HG03439 (cell line): ENCODE measurements around the gene NTRK3.

Experiments used
- ATAC-seq: cut with Tn5 transposase; IDR thresholded peaks from one replicate; pipeline ENCODE4 v1.9.1; 2021; ENCODE audit warnings: mild to moderate bottlenecking, moderate library complexity; ENCODE audit not compliant: unreplicated experiment

The NTRK3 gene

DNA sequence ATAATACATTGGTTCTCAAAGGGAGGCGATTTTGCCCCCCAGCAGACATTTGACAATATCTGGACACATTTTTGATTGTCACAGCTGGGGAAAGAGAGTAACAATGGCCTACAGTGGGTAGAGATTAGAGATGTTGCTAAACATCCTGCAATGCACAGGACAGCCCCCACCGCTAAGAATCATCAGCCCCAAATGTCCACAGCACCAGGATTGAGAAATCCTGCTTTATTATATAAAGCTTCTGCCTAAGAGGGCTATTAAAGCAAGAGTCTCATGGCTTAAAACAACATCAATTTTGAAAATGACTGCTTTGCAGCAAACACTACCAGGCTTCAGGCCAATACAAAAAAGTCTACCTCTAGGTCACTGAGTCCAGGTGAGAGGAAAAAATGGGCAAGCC, 68.2 kb downstream of the NTRK3 start:
- no peak for ATAC-seq

GRCh38 chr15:88187195-88187594, 69.3 kb downstream of the NTRK3 start:
- no peak for ATAC-seq

DNA sequence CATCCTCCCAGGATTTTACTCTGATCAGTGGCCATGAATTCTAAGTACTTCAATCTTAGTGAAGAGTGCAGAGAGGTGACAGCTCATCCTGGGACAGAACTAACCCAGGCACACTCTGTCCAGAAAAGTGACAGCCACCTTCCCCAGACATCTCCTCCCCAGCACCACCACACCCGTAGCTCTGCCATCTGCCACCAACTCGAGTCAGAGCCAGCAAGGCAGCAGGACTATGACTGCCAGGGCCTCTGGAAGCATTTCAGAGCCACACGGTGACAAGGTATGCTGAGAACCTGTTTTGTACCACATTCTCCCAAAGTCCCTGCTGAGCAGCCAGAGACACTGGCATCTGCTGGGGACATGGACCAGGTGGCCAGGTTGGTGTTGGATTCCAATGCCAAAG, 71.0 kb downstream of the NTRK3 start:
- ATAC-seq = no peak

GRCh38 chr15:88181613-88182012, 74.9 kb downstream of the NTRK3 start:
- no peak for ATAC-seq

GRCh38 chr15:88179562-88179961, 77.0 kb downstream of the NTRK3 start:
- no peak for ATAC-seq

- no peak for ATAC-seq
Measured at GRCh38 chr15:88178631-88179030, 77.9 kb downstream of the NTRK3 start.

DNA sequence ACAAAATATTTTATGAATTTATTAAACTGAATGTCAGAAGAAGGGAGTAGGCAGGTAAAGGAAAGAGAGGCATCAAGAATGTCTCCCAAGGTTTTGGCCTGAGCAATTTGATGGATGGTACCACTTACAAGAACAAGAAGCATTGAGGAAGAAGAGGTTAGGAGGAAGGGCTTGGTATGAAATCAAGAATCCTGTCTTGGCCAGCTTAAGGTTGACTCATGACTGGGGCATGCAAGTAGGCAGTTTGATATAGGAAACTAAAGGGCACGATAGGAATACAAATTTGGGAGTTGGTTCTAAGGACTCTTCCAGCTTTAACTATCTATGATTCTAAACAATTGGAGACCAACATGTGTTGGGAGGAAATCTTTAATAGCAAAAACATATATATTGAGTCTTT, 79.1 kb downstream of the NTRK3 start:
- no peak for ATAC-seq

DNA sequence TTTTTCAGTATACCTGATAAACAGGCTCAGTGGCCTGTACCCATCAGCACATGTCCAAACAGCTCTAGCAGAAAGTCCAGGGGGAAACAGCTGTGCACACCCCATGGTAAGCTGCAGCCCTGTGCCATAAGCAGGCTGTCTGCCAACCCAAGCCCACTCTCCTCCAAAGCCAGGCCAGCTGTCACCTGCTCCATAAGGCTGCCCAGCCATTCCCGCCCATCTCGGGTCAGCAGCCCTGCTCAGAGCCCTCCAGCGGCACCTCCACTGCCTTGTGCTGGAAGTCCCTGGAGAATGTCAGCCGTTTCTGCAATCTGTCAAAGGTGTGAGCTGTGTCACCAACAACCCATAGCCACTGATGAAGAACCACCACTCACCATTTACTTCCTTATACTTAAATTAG, 82.0 kb downstream of the NTRK3 start:
- no peak for ATAC-seq

GRCh38 chr15:88166082-88166993, 90.2 kb downstream of the NTRK3 start:
- no peak for ATAC-seq

DNA sequence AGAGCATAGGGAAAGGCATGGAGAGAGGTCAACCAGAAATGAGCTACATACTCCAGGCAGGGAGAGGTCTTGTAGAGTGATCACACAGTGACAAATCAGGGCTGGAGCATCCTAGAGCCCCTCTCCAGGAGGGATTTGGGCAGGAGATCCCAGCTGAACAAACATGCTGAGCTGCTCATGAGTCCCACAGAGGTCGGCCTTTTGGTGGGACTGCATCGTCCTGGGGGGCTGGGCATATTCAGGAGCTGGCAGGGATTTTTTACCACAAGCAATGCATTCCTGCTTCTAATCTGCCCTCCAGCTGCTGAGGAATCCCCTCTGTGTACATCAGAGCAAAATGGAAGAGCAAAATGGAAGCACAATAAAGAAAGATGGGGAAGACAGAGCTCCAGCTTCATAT, 94.9 kb downstream of the NTRK3 start:
- no peak for ATAC-seq

DNA sequence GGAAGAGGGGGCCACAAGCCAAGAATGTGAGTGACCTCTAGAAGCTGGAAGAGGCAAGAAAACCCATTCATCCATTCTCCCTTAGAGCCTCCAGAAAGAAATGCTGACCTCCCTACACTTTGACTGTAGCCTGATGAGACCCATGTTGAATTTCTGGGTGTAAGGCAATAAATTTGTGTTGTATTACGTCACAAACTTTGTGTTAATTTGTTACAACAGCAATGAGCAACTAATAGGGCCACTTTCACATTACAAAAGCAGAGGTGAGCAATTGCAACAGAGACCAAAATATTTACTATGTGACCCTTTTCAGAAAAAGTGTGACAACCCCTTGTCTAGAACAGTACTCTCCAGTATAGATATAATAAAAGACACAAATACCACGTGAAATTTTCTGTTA, 101.2 kb downstream of the NTRK3 start:
- ATAC-seq = no peak

GRCh38 chr15:88152672-88153071, 103.9 kb downstream of the NTRK3 start:
- ATAC-seq = no peak

DNA sequence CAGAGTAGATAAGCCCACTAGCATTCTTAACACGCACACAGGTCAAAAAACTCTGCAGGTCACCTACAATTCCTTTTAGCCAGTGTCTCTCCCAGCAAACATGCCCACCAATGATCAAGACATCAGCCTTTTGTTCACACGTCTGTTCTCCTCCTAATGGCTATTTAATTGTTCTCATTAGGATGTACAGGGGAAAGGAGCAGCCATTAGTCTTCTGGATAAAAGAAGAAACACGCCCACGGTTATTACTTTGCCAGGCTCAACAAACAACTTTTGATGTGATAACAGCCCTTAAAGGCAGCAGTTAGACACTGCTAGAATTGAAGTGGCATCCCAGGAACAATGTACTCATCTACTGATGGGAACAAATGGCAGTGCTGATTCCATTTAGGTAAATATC, 108.8 kb downstream of the NTRK3 start:
- ATAC-seq = no peak

GRCh38 chr15:88144921-88145653, 111.5 kb downstream of the NTRK3 start:
- ATAC-seq = no peak

DNA sequence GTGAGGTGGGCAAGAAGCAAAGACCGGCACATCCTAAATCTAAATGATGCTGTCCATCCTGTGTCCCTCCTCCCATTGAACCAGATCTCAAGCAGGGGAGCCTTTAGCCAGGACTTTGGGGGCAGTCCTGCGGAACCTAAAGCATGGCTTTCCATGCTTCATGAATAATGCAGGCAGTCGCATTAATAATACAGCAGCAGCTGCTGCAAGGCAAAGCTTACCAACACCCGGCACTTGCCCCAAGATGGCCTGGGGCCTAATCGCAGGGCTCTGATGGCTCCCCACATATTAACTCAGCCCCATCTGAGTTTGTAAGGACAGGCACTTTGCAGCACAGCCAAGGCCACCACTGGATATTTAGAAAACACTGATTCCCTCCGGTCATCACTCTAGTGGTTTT, 114.4 kb downstream of the NTRK3 start:
- ATAC-seq = no peak

GRCh38 chr15:88141269-88141889, 115.2 kb downstream of the NTRK3 start:
- ATAC-seq = no peak

DNA sequence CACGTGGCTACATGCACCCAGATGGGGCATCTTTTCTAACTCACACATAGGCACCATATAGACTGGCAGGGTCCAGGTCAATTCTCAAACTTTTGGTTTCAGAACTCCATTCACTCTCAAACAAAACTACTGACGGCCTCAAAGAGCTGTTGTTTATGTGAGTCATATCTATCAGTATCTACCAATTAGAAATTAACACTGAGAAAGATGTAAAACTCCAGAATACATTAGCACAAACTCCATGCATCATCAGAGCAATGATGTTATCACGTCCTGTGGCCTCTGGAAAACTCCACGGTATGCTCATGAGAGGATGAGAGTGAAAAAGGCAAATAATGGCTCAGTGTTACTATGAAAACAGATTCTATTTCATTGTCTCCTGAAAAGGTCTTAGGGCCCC, 116.1 kb downstream of the NTRK3 start:
- no peak for ATAC-seq

- no peak for ATAC-seq
Measured at GRCh38 chr15:88139936-88140335, 116.6 kb downstream of the NTRK3 start.

- no peak for ATAC-seq
Measured at GRCh38 chr15:88133795-88134194, 122.7 kb downstream of the NTRK3 start.

- no peak for ATAC-seq
Measured at GRCh38 chr15:88132499-88132898, 124.0 kb downstream of the NTRK3 start.

DNA sequence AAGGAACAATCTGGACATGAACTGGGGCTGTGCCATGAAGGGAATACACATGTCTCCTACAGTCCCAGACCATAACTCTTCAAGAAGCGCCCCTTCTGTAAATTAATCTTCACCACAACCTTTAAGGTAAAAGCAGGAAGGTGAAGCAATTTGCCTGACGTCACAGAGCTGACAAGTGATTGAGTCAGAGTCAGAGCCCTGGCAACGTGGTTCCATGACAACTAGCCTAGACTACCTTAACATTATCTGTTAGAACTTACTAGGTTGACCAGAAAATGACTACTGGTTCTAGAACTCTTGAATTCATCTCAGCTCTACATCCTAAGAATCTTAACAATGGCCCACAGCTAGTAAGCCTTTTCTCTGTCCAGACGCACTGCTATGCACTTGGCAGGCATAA, 124.6 kb downstream of the NTRK3 start:
- no peak for ATAC-seq

GRCh38 chr15:88127432-88127790, 129.1 kb downstream of the NTRK3 start:
- ATAC-seq = no peak
